HG03558 (cell line): ENCODE data around the gene SHISA5.
"Not testable (repeated sequence)": the region's sequence is repeated elsewhere in the genome, so short reads cannot be mapped to it uniquely, and the experiment has no call there.

Experiments used
- ATAC-seq: cut with Tn5 transposase; IDR thresholded peaks from one replicate; pipeline ENCODE4 v1.9.1; 2021; ENCODE audit warnings: moderate number of reproducible peaks; ENCODE audit not compliant: unreplicated experiment; ENCODE audit errors: extremely low read depth

Gene SHISA5

DNA sequence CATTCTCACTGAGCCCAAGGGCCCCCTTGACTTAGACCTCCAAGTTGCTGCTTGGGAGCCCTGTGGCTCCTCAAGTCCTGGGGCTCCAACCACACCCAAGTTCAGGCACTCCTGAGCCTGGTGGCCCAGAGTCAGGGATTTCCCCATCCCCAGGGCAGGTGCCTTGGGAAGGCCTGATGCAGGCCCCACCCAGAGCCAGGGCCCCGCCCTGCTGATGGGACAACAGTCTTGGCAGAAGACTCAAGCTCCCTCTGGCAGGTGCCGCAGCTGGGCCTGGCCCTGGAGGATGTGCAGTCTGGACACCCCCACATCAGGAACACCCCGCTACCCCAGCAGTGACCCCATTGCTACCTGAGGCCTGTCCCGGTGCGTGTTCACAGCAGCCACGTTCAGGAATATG is 17.7 kb upstream of the SHISA5 start:
- ATAC-seq, result no peak

DNA sequence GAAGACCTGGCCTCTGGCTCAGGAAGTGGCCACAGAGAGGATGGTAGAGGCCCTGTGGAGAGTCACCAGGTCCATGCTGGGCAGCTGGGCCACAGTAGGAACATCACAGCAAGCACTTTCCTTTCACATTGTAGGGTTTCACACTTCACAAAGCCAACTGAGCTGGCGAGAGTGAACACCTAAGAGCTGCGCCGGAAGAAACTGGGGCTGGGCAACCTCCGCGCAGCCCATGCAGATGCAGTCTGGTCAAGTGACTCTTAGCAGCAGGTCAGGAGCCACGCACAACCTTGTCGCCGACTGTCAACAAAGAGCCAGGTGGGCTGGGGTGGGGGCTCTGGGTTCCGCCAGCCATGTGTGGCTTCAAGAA is 15.3 kb upstream of the SHISA5 start:
- ATAC-seq, result no peak

DNA sequence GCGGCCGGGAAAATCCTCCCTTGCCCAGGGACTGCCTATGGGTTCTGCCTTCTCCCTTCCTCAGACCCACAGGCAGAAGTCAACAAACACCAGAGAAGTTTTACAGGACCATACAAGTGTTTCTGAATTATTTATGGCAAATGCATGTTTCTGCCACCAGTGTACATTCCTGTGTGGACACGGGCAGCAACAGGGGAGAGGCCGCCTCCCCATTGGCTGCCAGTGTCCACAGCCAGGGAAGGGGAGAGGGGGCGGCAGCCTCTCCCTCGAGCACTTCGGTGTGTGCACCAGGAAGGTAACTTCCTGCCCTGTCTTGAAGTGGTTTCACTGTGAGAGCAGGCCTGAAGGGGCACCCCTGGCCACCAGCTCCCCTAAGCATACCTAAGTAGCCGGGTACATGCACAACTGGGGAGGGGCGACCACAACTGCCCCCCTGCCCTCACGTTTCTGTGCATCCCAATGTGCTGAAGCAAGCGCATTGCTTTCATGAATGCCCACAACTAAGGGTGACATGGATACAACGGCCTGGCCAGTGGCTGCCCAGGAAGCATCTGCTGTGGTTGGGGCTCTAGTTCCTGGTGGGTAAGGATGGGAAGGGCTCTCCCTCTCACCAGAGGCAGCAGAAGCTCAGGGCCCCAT is 14.8 kb upstream of the SHISA5 start:
- no peak for ATAC-seq

DNA sequence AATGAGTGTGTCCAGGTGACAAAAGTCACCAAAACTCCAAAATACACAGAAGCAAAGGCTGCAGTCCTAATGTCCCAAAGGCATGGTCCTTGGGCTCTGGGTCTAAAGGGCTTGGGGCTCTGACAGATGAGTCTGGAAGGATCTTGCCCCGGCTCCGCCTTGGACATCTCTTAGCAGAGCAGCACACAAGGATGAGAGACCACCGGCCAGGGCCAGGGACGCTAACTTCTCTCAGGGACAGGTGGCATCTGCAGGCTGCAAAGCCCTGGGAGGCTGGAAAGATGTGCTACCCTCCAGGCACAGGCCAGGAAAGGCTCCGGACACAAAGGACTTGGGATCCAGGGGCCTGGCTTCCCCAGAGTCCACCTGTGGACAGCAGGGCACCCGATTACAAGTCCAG is 14.1 kb upstream of the SHISA5 start:
- no peak for ATAC-seq

DNA sequence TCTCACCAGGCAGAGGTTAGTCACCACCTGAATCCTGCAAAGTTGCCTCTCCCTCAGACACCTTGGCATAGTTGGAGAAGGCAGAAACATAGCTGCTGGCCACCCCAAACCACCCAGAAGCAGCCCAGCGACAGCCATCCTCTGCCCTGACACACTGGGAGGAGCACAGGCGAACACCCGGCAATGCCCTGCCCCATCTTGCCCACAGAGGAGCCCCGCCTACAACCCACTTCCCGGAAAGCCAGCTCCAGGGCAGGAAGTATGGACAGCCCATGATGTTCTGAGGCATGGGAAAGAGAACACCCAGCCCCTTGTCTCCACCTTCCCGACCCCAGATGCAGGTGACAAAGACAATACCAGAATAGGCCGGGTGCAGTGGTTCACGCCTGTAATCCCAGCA is 12.6 kb upstream of the SHISA5 start:
- ATAC-seq, result no peak

DNA sequence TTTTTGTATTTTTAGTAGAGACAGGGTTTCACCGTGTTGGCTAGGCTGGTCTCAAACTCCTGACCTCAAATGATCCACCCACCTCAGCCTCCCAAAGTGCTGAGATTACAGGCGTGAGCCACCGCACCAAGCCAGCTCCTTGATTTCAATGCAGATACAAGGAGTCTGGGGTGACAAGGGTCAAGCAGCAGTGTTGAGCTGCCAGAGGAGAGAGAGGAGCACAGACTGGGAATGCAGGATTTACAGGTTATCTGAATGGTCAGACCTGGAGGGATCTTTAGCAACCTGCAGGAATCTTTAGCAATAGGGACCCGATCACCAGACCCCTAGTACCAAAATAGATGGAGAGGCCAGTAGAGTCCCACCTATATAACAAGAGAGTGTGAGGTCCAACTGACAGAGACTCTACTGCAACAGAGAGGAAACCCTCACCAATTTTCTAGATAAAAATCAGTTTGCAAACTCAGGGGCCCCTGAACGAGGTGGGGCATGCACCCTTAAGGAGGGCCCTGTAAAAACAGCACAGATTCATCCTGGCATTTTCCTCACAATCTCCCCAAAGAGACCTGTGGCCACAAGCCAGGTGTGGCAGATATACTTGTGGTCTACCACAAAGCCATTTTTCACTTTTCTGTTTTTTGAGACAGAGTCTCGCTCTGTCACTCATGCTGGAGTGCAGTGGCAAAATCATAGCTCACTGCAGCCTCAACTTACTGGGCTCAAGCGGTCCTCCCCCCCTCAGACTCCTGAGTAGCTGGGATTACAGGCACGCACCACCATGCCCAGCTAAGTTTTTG is 10.7 kb upstream of the SHISA5 start:
- no peak for ATAC-seq

DNA sequence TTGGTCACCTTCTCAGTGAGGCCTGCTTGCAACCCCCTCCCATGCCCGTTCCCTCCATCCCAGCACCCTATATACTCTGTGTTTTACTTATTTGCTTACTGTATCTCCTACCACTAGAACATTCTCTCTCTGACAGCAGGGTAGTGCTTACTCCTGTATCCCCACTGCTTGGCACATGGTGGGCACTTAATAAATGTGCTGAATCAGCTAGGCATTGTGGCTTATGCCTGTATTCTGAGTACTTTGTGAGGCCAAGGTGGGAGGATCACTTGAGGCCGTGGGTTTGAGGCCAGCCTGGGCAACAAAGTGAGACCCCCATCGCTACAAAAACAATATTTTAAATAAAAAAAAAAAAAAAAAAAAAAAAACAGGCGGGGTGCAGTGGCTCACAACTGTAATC is 7.6 kb upstream of the SHISA5 start:
- ATAC-seq, result no peak

DNA sequence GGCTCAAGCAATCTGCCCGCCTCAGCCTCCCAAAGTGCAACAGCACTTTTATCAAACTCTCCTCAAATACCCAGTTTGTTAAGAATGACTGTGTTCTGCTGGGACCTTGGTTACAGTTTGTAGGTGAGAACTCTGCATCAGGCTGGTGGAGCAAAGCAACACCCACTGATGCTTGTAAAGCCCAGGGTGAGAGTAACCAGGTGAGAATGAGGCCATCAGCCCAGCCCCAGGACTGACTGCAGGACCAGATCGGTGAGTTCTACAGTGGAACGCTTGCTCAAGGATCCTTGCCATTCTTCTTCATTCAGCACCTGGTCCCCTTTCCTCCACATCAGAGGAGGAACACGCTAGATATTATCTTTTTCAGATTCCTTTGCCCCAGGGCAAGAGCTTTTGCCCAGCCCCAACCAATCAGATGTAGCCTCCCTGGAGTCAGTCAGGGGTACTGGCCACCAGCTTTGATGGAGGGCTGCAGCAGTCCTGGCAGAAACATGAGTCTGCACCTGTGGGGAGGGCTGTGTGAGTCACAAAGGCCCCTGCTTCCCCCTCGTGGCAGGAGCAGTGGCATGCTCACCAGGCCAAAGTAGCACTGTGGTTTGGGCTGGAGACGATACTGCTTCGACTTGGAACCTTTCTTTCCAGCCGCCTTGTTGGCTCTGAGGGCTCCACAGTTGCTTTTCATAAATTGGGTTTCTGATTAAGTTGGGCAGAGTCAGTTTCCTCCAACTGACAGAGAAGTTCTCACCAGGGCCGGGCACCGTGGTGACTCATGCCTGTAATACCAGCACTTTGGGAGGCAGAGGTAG is 3.5 kb upstream of the SHISA5 start:
- no peak for ATAC-seq

DNA sequence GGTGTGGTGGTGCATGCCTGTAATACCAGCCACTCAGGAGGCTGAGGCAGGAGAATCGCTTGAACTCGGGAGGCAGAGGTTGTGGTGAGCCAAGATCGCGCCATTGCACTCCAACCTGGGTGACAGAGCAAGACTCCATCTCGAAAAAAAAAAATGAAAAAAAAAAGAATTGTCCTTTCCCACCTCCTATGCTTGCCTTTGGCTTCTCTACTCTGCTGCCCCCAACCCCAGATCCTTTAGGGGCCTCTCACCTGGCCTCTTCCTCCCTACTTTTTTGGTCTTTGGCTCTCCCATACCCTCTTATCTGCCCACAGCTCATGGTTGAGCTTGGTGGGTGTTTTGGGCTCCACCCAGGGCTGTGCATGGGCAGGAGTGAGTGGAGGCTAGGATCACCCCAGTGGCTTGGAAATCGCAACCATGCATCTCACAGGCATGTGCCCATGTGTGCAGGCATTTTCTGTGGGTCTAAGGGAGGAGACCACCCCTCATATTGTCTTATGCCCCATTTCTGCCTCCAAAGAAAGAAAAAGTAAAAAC is 2.1 kb upstream of the SHISA5 start:
- ATAC-seq, result no peak

DNA sequence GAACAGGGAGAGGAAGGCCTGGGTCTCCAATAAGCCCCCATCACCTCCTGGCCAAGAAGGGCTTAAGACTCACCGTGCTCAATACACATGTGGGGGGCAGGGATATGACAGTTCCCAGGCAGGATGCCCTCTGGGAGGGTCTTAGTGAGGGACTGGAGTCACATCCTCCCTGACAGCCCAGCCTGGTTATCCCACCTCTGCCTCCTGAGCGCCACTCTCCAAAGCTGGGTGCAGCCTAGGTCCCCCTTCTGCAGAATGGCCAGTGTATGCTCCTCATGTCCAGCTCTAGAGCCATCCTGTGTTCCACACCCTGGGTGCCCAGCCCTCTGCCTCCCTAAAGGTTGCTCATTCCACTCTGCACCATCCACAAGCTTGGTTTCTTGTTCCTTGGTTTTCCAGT is 1.2 kb upstream of the SHISA5 start:
- ATAC-seq, result no peak

DNA sequence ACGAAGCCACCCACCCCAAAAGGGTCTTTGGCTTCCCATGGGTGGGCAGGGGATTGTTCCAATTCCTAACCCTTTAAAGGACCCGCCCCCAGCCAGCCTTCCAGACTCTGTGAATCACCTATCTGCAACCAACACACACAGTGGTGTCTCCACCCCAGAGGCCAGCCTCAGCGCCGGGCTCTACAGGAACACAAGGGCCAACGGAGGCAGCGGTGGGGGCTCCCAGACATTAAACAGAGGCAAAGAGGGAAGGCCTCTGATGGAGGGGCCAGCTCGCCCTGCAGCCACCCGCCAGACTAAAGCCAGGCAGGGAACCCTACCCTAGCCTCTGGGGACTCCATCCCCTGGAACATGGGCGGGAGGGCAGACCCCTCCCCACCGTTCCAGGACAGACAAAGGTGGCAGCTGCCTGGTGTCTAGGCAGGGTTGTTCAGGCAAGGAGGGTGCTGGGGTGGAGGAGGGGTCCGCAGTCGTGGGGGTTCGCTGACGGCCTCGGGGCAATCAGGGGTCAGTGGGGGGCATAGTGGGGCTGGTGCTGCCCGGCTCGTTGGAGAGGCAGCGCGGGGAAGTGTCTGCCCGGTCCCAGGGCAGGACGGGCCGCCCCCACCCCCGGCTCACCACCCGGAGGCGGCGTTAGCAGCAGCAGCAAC is 448 bp downstream of the SHISA5 start:
- no peak for ATAC-seq

DNA sequence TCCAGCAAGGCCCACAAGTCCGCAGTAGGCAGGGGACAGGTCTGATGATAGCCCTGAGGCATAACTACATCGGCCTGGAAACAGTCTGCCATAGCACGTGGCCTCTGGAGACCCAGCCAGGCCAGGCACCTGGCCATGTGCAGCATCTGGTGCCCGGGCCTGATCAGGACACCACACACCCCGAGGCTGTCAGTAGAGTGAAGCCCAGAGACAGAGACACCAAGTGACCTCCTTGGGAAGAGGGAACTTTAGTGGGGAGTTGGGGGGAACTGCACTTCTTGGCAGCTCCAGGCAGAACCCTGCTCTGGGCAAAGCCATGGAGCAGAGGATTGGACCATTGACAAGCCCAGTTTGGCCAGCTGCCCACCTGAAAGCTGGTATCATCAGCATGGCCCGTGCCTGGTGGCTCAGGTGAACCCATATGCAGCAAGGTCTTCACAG is 1.2 kb downstream of the SHISA5 start:
- no peak for ATAC-seq

DNA sequence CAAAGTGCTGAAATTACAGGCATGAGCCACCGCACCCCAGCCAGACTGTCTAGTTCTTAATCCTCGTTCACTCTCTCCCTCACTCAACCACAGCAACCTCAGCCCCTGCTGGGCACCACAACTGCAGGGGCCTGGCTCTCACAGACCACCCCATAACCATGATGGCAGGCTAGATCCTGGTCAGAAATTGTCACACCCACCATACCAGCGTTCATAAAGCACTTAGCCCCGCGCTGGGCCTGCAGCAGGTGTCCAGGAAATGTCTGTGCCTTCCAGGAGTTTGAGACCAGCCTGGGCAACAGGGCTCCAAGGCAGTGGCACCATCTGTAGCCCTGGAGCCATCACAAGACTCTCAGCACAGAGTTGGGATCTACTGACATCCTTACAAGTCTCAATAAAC is 1.9 kb downstream of the SHISA5 start:
- no peak for ATAC-seq

DNA sequence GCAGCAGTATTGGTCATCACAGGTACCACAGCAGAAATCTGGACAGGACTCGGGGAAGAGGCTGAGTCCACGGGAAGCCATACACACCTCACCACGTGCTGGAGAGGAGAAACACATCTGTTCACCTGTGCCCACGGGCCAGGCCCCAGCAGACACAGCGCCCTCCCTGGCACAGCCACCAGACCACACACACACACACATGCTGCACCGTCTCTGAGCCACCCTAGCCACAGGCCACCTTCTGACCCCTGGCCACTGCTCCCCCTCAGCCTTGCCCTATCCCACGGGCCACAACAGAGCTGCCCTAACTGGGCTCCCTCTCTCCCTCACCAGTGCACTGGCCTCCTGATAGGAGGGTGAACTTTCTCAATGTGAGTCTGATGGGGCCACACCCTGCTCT is 2.8 kb downstream of the SHISA5 start:
- ATAC-seq, result no peak

DNA sequence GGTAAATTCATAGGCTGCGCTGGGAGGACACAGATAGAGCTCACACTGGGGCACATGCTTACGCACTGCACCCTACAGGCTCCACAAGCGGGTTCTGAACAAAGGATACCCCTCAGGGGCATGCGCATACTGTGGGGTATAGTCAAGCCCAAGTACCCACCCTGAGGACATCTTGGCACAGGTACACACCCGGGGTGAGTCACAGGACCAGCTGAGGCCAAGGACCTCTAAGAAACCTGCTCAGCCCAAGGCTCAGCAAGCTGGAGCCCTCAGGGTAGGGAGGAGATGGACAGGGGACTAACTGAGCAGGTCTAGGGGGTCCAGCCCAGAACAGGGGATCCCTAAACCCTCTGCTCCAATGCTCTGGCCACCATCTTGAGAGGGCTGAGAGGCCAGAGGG is 3.3 kb downstream of the SHISA5 start:
- ATAC-seq, result no peak

DNA sequence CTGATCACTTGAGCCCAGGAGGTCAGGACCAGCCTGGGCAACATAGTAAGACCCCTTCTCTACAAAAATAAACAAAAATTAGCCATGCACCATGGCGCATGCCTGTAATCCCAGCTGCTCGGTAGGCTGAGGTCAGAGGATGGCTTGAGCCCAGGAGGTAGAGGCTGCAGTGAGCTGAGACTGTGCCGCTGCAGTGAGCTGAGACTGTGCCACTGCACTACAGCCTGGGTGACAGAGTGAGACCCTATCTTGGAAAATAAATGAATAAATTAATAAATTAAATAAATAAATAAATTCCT is 10.8 kb downstream of the SHISA5 start:
- no peak for ATAC-seq

DNA sequence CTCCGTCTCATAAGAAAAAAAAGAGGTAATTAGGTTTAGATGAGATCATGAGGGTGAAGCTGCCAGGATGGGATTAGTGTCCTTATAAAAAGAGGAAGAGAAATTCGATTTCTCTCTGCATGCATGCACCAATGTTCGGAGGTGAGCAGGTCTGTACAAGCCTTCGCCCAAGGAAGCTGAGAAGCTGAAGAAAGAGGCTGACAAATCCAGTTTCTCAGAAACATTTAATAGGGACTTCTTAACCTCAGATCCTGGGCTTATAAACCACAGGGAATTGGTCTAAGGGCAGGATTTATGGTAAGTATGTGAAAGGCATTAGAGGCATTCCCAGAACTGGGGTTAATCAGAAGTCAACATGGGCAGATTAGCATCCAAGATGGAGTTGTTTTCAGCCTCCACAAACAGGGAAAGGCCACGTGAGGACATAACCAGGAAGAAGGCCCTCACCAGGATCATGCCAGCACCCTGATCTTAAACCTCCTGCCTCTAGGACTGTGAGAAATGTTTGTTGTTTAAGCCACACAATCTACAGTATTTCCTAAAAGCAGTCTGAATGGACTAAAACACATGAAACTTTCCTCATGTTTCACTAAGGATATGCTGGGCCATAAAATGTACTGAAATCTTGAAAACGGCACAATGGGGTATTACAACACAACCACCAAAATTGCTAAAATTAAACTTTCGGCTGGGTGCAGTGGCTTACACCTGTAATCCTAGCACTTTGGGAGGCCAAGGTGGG is 11.3 kb downstream of the SHISA5 start:
- ATAC-seq, result no peak

DNA sequence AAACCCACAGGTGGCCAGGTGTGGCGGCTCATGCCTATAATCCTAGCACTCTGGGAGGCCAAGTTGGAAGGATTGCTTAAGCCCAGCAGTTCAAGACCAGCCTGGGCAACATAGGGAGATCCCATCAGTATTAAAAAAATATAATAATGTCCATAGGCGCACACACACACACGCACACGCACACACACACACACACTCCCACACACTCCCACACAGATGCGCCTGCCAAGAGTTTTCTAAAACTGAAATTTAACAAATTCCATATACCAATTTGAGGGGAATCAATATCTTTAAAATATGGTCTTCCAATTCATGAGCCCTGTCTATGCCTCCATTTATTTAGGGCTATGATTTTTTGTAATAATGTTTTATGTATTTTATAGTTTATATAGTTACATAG is 17.0 kb downstream of the SHISA5 start:
- no peak for ATAC-seq

DNA sequence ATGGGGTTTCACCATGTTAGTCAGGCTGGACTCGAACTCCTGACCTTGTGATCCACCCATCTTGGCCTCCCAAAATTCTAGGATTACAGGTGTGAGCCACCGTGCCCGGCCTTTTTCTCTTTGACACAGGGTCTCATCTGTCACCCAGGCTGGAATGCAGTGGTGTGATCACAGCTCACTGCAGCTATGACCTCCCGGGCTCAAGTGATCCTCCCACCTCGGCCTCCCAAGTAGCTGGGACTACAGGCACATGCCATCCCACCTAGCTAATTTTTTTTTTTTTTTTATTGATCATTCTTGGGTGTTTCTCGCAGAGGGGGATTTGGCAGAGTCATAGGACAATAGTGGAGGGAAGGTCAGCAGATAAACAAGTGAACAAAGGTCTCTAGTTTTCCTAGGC is 21.2 kb downstream of the SHISA5 start:
- ATAC-seq, result not testable (repeated sequence)

DNA sequence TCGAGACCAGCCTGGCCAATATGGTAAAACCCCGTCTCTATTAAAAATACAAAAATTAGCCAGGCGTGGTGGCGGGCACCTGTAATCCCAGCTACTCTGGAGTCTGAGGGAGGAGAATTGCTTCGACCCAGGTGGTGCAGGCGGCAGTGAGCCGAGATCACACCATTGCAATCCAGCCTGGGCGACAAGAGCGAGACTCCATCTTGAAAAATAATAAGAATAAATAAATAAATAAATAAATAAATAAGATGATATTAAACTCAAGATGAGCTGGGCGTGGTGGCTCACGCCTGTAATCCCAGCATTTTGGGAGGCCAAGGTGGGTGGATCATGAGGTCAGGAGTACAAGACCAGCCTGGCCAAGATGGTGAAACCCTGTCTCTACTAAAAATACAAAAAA is 23.1 kb downstream of the SHISA5 start:
- not testable (repeated sequence) for ATAC-seq
